Gastroesophageal sphincter (tissue), 3 donors: ENCODE results near the gene MYD88.
"Not testable (repeated sequence)": the region's sequence is repeated elsewhere in the genome, so short reads cannot be mapped to it uniquely, and the experiment has no call there.

Source experiments
- CTCF ChIP-seq, 4 experiments: fragments of 200-600 bp in 2 of 4; fragments of 450-650 bp in 2 of 4; sonication (generic) in 1 of 4; IDR thresholded peaks; one replicate each; pipeline ENCODE4 v1.5.1; 2017 to 2019; ENCODE audit warnings: antibody characterized with exemption in 4 of 4, mild to moderate bottlenecking in 2 of 4, moderate library complexity in 2 of 4
- POLR2A ChIP-seq, 2 donors: fragments of 450-650 bp; IDR thresholded peaks; one replicate each; pipeline ENCODE4 v1.6.1; 2017; ENCODE audit warnings: antibody characterized with exemption in 2 of 2, mild to moderate bottlenecking in 2 of 2, moderate library complexity in 1 of 2
- POLR2AphosphoS5 ChIP-seq: sonication (generic); formaldehyde crosslinking; IDR thresholded peaks from one replicate; pipeline ENCODE4 v1.6.1; 2017; ENCODE audit warnings: antibody characterized with exemption

DNA sequence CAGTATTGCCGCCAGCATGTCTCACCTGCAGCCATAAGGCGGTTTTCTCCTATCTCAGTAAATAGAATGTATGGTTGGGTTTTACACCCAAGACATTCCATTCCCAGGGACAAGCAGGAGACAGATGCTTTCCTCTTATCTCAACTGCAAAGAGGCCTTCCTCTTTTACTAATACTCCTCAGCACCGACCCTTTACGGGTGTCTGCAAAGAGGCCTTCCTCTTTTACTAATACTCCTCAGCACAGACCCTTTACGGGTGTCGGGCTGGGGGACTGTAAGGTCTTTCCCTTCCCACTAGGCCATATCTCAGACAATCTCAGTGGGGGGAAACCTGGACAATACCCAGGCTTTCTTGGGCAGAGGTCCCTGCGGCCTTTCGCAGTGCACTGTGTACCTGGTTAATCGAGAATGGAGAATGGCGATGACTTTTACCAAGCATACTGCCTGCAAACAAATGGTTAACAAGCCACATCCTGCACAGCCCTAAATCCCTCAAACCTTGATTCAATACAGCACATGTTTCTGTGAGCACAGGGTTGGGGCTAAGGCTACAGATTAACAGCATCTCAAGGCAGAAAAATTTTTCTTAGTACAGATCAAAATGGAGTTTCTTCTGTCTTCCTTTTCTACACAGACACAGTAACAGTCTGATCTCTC, 2.7 kb upstream of the MYD88 start:
- not testable (repeated sequence) for TF ChIP-seq POLR2AphosphoS5; CTCF (IDR thresholded peaks at IDR 0.05); POLR2A (IDR thresholded peaks at IDR 0.05)
